Frontal cortex (tissue), 4 donors: ENCODE data around the gene PTPRT. TPM values are rescaled to one million over a fixed set of nuclear protein-coding genes. Genes with fewer than 3 reads are reported as not detected.

Experiments
- DNase-seq, 2 donors: peaks; one replicate each; pipeline ENCODE4 v3.0.0; 2012; ENCODE audit warnings: low spot score in 2 of 2
- FAIRE-seq: peaks from 2 replicates; lab custom pipeline; 2012; peaks lifted over from hg19 to GRCh38; lab: Jason Lieb, UNC
- total RNA-seq: library from RNA; depleted of rRNA; stranded (reverse); fragments of >200 nt; gene quantifications from one replicate; pipeline ENCODE4 v1.2.3, GENCODE V29; 2014
- donor health status: control.
- donor health status: control.
- donor health status: control.

Gene PTPRT
- total RNA-seq, 1 donor from 2014 or later = 26.9 TPM

DNA sequence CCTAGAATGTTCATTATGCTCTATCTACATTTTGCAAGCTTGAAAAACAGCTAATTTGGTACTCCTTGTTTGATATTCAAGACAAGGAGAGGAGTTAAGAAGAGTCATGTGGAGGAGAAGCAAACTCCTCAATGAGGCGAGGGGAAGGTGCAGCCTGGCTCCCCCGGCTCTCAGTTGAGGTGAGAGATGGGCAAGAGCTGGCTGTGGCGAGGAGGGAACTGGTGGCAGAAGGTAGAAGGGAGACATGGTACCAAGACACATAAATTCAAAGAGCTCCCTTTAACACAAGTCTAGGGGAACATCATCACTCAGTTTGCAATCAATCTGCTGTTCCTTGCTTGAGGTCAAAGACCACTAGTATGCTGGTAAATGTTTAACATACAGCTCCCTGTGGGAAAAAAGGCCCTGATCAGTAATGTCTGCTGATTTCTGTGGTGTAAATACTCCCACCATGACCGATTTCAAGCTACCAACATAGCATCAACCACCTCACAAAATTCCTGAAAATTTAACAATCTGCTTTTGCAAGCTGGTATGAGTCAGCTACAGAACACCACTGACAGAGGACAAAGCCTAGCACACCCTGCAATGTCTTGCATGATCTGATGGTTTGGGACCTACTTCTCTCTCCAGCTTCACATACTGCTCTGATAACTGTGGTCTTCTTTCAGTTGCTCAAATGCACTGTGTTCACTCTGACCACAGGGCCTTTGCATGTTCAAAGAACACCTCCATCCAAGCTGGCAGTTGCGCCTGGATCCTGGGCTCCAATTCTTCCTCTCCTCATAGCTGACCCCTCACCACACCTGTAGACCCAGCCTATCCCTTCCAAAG lies 1055.2 kb downstream of the PTPRT start:
- no peak for FAIRE-seq
- no peak for DNase-seq

DNA sequence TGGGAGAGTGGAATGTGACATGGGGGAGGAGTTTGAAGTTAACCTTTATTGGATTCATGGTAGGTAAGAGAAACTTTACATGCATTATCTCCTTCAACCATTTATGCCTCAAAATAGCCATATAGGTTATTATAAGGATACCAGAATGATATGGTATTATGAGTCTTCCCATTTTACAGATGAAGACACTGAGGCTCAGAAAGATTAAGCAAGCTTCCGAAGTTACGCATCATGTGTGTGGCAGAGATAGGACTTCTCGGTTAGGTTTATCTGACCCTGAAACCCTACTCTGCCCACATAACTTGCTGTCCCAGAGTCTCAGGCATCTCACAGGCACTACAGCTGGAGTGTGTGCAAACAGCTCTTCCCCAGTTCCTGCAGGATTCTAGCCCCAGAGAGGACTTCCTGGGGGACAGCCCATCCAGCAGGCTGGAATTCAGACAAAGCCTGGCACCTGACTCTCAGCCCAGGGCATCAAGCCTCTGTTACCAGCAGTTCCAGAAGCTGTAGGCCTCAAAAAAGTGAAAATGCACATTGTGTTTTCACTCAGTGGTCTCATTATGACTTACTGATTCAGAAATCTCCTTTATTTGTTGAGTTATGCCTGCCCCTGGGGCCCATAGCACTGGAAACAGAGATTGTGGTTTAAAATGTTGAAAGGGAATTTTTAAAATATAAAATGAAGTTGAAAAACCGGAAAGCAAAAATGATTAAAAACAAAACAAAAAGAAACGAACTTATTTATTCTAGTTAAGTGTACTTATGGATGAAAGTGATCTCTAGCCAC lies 1058.7 kb downstream of the PTPRT start:
- DNase-seq (no peak), FAIRE-seq (no peak)

DNA sequence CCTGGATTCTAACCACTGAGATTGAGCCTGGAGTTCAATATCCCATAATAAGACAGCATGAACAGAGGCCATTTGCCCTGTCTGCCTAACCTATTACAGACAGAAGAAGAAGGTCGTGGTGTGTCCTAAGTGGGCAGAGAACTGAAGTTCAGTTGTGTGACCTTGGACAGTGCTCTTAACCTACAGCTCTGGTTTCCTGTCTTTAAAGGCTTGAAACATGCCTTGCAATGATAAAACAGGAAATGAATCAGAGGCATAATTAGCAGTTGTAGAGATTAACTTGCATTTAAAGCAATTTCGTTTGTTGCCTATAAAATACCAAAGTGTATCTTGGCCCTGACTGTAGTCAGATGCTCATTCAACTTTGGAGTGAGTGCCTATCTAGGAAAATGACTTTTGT lies 1064.3 kb downstream of the PTPRT start:
- no peak for FAIRE-seq
- no peak for DNase-seq

GRCh38 chr20:42123981-42124473 lies 1065.7 kb downstream of the PTPRT start:
- DNase-seq (no peak), FAIRE-seq (no peak)

GRCh38 chr20:42118409-42119125 lies 1071.1 kb downstream of the PTPRT start:
- FAIRE-seq (no peak), DNase-seq (no peak)

DNA sequence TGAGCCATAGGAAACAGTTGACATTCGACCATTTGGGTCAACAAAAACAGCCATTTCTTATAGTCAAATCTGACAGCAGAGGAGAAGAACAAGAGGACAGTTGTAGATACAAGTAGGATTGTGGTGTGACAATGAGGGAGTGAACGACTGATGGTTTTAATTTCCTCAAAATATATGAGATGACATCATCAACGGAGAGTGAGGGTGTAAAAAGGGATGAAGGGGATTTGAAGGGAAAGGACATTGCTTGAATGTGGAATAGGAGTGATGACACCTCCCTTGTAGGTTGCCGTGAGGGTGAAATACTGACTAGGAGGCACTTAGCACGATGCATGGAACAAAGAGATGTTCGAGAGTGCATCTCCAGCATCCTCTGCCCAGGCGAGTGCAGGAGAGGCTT lies 1071.7 kb downstream of the PTPRT start:
- DNase-seq (no peak), FAIRE-seq (no peak)

- FAIRE-seq = no peak
Observed at GRCh38 chr20:42113236-42113635, 1076.5 kb downstream of the PTPRT start.

GRCh38 chr20:42112161-42112560 lies 1077.5 kb downstream of the PTPRT start:
- DNase-seq (no peak), FAIRE-seq (no peak)

More at GRCh38 chr20:42113236-42113635, 1076.5 kb downstream of the PTPRT start:
- DNase-seq = no peak

GRCh38 chr20:42111349-42111748 lies 1078.4 kb downstream of the PTPRT start:
- FAIRE-seq (no peak), DNase-seq (no peak)

- FAIRE-seq (no peak), DNase-seq (no peak)
Observed at GRCh38 chr20:42110301-42110700, 1079.4 kb downstream of the PTPRT start.

DNA sequence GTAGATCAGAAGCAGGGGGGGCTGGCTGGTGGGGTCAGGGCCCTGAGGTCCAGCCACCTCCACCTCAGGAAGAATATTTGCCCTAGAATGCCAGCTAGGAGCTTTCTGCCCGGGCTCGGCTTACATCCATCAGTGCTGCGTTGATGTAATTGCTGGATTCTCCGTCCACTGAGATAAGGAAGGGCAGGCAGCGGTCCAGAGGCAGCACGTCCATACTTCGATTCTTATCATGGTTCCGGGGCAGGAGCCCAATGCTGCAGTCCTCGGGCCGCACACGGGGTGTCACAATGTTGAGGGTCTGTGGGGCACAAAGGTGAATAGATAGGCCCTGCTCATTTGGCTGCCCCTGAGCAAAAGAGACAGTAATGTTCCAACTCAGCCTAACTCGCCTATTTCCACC lies 1087.7 kb downstream of the PTPRT start:
- DNase-seq (no peak), FAIRE-seq (no peak)

DNA sequence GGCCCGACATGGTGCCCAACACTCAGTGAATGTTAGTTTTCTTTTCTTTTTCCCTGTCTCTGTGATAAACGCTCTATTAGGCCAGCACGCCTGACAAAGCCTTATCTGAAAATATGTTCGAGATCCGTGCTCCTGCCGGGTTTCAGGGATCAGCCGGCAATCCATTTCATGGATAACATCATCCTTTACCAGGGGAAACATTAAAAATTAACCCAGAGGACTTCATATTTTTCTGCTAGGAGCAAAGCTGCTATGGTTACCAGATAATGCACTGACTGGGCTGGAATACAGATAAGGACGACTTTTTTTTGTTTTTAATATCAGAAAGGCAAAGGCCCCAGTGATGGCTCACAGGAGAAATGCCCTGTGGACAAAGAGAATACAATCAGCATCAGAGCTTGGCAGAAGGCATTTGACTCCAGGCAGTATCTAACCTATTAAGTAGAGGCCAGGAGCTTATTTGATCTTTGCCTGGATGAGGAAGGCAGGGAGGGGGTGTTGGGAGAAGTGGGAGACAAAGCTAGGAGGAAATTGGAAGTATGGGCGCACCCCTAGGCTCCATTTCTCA lies 1089.5 kb downstream of the PTPRT start:
- no peak for DNase-seq

GRCh38 chr20:42099101-42099500 lies 1090.6 kb downstream of the PTPRT start:
- no peak for DNase-seq
- no peak for FAIRE-seq

More for the DNA sequence above, 1089.5 kb downstream of the PTPRT start:
- FAIRE-seq = no peak

DNA sequence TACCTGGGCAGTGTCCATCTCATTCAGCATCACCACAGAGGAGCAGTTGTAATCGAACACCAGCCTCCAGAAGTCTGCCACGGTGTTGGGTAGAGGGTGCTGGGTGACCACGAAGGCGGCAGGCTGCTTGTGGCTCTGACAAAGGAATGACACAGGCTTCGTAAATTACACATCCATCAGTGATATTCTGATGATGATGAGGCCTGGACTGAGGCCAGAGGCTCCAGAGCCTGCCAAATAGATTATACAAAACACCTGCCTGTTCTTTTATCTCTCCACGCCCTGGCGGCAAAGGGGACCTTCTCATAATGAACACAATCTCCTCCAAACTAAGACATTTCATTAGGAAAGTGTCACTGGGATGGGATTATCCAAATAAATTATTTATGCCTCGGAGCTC lies 1091.3 kb downstream of the PTPRT start:
- FAIRE-seq = no peak
- no peak for DNase-seq

DNA sequence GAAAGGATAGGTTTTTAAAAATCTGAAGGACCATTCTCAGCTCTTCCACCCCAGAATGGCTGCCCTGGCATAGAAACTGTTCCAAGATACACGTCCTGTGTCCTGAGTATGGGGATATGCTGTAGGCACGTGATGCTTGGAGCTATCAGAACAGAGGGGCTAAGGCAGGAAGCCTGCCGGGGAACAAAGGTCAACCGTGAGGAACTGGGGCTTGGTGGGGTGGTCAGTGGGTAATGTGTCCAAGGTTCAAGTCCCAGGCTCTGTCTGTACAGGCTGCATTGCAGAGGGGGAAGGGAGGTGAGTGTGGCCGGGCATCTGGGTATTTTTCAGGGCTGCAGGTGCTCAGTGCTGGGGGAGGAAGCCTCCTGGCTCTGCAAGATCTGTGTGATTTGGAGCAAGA lies 1092.0 kb downstream of the PTPRT start:
- DNase-seq (no peak), FAIRE-seq (no peak)

- FAIRE-seq (no peak), DNase-seq (no peak)
Observed at GRCh38 chr20:42095221-42095620, 1094.5 kb downstream of the PTPRT start.

DNA sequence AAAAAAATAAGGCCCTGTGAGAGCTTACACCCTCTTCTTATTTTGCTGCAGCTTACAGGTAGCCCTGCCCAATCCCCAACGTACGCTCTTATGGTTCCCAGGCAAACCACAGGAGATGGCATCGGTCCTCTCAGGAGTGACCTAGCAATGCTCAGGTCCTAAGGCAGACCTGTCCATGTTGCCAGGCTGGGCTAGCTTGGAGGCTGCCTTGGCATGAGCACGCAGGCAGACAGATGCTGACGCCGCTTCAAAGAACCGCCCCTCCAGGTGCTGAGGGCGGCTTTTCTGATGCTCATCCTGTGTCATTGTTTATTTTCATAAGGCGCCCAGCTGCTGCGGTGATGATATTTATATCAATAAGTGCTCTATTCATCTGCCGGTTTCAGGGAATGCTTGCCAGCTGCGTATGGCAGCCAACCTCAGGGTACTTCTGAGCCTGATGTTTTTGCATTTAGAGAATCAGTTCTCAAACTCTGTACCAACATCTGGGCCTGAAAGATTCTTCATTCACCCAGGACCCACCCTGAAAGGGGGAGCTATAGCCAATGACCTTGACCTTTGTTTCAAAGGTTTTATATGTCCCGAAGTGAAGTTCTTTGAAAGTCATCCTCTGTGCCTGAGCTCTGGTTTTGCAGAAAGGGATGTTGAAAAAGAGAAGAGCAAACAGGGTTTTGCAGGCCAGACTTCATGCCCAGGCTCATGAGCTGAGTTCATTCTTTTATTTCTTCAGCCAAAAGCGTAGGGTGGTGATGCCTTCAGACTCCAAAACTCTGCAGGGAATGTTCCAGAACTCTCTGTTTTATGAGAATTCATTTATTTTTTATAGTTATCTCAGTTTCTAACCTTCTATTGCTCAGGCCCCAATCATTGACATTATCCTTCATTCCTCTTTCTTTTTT lies 1095.9 kb downstream of the PTPRT start:
- DNase-seq (no peak), FAIRE-seq (no peak)

DNA sequence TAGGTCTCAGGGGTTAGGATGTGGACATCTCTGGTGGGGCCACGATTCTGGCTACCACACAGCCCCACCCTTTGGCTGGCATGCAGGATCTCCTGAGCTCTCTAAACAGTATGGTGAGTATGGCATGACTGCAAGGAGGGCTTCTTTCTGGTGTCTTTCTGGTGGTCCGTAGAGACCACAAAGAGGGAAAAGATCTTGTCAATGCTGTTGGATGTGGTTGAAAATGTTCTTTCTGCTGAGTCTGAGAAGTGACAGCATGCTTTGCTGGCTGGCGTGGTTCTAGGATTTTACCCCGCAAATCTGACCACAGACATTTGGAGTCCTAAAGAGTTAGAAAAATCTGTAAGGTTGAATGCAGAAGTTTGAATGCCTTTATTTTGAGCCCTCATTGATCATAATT lies 1096.7 kb downstream of the PTPRT start:
- DNase-seq (no peak), FAIRE-seq (no peak)

DNA sequence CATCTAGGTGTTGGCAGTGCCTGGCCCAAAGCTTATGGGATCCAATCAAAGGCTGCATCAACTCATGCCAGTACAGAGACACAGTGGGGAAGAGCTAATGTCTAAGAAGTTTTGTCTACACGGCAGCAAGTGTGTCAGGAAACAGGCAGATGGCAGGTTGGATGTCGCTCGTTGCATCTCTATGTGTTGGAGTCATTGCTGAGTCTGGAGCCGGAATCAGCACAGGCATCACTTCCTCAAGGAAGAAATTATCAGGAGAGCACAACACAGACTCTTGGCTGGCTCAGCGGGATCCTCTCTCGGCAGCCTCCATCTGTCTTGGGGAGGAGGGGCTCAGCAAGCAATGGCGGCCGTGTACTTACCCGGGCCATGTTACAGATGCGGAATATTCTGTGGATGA lies 1104.3 kb downstream of the PTPRT start:
- FAIRE-seq (no peak), DNase-seq (no peak)
